Cardiac fibroblast (primary cell): ENCODE measurements around the gene MEPE.
"Not testable (repeated sequence)": the region's sequence is repeated elsewhere in the genome, so short reads cannot be mapped to it uniquely, and the experiment has no call there.

Experiments used
- DNase-seq, 2 donors: peaks; one replicate each; pipeline versions ENCODE4 v3.0.0 to v3.0.0-alpha.2; 2010; ENCODE audit warnings: low read depth in 2 of 2
- H3K4me3 ChIP-seq, 2 donors: replicated peaks in 1 of 2; 1 replicate in 1 of 2; 2 replicates in 1 of 2; pipeline ENCODE4 v1.5.1; 2011; ENCODE audit warnings: low read depth in 2 of 2, low read length in 2 of 2, mild to moderate bottlenecking in 2 of 2, moderate library complexity in 1 of 2
- TF ChIP-seq, protein P1 (sequence below): IDR thresholded peaks from one replicate; pipeline ENCODE4 v1.5.1; 2011; ENCODE audit warnings: low read depth, mild to moderate bottlenecking, low read length, inconsistent platforms

Gene MEPE

DNA sequence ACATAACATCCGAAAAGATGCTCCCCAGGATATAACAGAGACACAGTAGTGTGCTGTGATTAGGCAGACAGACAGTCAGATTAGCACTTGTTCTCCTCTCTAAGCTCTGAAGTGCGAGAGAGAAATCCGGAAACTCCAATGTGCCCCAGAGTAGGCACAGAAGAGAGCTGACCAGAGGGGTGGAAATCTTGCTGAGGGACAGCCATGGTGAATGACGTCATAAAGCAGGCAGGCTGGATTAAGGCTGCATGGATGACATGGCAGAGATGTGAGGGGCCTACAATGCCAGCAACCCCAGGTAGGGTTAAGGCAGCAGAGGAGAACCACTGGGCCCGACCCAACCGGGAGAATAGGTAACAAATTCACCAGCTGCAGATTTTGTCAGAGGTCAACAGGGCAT, 53.3 kb downstream of the MEPE start:
- no peak for DNase-seq
- no peak overlapping the region for H3K4me3 ChIP-seq
- TF ChIP-seq, protein P1, sequence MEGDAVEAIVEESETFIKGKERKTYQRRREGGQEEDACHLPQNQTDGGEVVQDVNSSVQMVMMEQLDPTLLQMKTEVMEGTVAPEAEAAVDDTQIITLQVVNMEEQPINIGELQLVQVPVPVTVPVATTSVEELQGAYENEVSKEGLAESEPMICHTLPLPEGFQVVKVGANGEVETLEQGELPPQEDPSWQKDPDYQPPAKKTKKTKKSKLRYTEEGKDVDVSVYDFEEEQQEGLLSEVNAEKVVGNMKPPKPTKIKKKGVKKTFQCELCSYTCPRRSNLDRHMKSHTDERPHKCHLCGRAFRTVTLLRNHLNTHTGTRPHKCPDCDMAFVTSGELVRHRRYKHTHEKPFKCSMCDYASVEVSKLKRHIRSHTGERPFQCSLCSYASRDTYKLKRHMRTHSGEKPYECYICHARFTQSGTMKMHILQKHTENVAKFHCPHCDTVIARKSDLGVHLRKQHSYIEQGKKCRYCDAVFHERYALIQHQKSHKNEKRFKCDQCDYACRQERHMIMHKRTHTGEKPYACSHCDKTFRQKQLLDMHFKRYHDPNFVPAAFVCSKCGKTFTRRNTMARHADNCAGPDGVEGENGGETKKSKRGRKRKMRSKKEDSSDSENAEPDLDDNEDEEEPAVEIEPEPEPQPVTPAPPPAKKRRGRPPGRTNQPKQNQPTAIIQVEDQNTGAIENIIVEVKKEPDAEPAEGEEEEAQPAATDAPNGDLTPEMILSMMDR = no peak

DNA sequence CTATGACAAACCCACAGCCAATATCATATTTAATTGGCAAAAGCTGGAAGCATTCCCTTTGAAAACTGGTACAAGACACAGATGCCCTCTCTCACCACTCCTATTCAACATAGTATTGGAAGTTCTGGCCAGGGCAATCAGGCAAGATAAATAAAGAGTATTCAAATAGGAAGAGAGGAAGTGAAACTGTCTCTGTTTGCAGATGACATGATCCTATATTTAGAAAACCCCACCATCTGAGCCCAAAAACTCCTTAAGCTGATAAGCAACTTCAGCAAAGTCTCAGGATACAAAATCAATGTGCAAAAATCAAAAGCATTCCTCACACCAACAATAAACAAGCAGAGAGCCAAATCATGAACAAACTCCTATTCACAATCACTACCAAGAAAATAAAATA, 58.0 kb downstream of the MEPE start:
- not testable (repeated sequence) for DNase-seq, H3K4me3 ChIP-seq

DNA sequence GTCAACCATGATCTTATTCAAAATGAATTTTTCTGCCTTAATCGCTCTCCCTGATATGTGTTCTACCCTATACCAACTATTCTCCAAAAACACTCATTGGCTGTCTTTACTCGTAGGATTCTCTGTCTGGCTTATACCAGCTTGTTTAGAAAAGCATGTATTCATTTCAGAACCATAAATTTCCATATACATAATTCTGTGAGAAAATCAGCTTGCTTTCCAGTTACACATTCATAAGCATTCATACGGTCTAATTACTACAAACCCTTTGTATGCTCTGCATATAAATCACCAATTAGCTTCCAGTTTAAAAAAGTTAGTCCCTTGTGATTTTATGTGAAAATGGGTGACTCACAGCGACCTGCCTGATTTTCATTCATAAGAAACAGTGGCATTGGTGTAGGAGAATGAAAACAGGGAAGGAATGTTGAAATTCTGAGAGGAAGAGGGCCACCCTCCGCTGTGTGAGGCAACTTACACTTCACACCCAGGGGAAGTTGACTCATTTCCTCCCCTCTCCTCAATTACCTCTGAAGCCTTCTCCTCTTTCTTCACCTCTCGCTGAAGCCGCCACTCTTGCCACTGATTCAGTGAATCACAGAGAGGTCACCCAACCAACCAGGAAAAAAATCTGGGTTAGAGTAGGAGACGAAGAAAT, 63.3 kb downstream of the MEPE start:
- TF ChIP-seq, protein P1 = no peak
- no peak overlapping the region for H3K4me3 ChIP-seq
- DNase-seq = peak; percentile 78 to 88
